ENCODE results near the gene APOL5.
"Not testable (repeated sequence)": the region's sequence is repeated elsewhere in the genome, so short reads cannot be mapped to it uniquely, and the experiment has no call there.

The APOL5 gene

GRCh38 chr22:35712672-35713071, 5.0 kb upstream of the APOL5 start:
- DNase-seq = no peak

- no peak for DNase-seq
Observed at GRCh38 chr22:35719212-35719875, 1.7 kb downstream of the APOL5 start.

GRCh38 chr22:35721960-35722359, 4.3 kb downstream of the APOL5 start:
- no peak for DNase-seq

GRCh38 chr22:35725521-35725920, 7.8 kb downstream of the APOL5 start:
- no peak for DNase-seq

- no peak for DNase-seq
Observed at GRCh38 chr22:35726398-35726797, 8.7 kb downstream of the APOL5 start.

GRCh38 chr22:35726933-35727332, 9.3 kb downstream of the APOL5 start:
- no peak for DNase-seq

- no peak for DNase-seq
Observed at GRCh38 chr22:35727436-35727835, 9.8 kb downstream of the APOL5 start.

- DNase-seq = no peak
Observed at GRCh38 chr22:35728639-35729308, 11.1 kb downstream of the APOL5 start.

- no peak for DNase-seq
Observed at GRCh38 chr22:35729309-35729698, 11.6 kb downstream of the APOL5 start.

- DNase-seq = no peak
Observed at GRCh38 chr22:35731321-35731720, 13.6 kb downstream of the APOL5 start.

GRCh38 chr22:35732116-35732515, 14.4 kb downstream of the APOL5 start:
- DNase-seq = no peak

GRCh38 chr22:35733036-35733435, 15.4 kb downstream of the APOL5 start:
- DNase-seq = no peak

GRCh38 chr22:35733791-35734516, 16.3 kb downstream of the APOL5 start:
- no peak for DNase-seq

- no peak for DNase-seq
Observed at GRCh38 chr22:35734517-35734827, 16.8 kb downstream of the APOL5 start.

- no peak for DNase-seq
Observed at GRCh38 chr22:35735542-35735941, 17.9 kb downstream of the APOL5 start.

GRCh38 chr22:35736166-35736565, 18.5 kb downstream of the APOL5 start:
- no peak for DNase-seq

GRCh38 chr22:35736701-35737100, 19.0 kb downstream of the APOL5 start:
- DNase-seq = no peak

GRCh38 chr22:35737886-35738285, 20.2 kb downstream of the APOL5 start:
- DNase-seq = not testable (repeated sequence)

- no peak for DNase-seq
Observed at GRCh38 chr22:35739076-35739930, 21.6 kb downstream of the APOL5 start.

GRCh38 chr22:35739931-35740380, 22.3 kb downstream of the APOL5 start:
- DNase-seq = no peak

- DNase-seq = no peak
Observed at GRCh38 chr22:35740616-35741015, 22.9 kb downstream of the APOL5 start.

GRCh38 chr22:35742342-35743100, 24.8 kb downstream of the APOL5 start:
- no peak for DNase-seq
